Mononuclear cell (primary cell): ENCODE measurements around the gene SLAMF1. TPM values are rescaled to one million over a fixed set of nuclear protein-coding genes. Genes with fewer than 3 reads are reported as not detected.

Source experiments
- H3K27me3 ChIP-seq: 2 replicates; pipeline ENCODE4 v1.6.0; 2011; ENCODE audit warnings: low read length, control low read depth; ENCODE audit not compliant: insufficient read depth
- H3K4me1 ChIP-seq: 2 replicates; pipeline ENCODE4 v1.5.1; 2011; ENCODE audit warnings: mild to moderate bottlenecking, low read length, control low read depth; ENCODE audit not compliant: insufficient read depth
- H3K4me3 ChIP-seq: 2 replicates; pipeline ENCODE4 v1.5.1; 2011; ENCODE audit warnings: mild to moderate bottlenecking, low read length, moderate library complexity
- H3K9me3 ChIP-seq: 2 replicates; pipeline ENCODE4 v1.5.1; 2011; ENCODE audit warnings: low read depth, mild to moderate bottlenecking, control low read depth, low read length
- total RNA-seq: library from RNA; depleted of rRNA; stranded (reverse); fragments of >200 nt; gene quantifications from one replicate; pipeline ENCODE4 v1.2.3, GENCODE V29; 2012

SLAMF1 gene
- total RNA-seq, 1 donor, result 30.0 TPM

DNA sequence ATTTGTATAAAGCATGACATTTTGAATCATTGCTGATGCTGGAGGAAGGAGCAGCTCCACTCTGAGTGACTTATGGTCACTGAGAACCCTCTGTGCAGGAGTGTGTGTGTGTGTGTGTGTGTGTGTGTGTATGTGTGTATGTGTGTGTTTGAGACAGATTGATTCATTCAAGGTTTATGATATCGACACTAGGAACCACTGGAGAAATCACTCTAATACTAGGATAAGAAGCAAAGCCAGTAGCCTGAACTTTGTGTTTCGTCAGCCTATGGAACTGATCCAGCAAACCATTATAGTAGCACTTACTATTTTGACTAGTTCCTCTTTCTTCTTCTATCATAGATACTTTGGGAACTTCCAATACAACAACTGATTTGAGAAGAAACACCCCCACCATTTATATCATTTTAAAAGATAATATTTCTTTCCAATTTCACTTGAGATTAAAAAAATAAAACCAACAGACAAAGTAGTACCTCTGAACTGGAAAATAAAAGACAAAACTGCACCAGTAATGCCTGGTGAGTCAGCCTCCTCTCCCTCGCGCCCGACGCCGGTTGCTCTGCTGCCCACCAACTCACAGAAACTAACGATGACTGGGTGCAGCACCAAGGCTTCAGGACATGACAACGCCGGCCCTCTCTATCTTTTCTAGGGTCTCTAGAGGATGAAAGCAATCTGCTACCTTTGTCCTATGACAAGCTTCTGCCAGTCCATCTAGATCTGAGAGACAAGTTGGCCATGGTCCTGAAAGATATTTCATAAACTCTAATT, 20.9 kb downstream of the SLAMF1 start:
- Histone ChIP-seq H3K4me1 (peaks cover 91% of the 10 kb centered on the region), H3K9me3 (no peaks in the 10 kb centered on the region), H3K4me3 (no peak overlapping the region), H3K27me3 (no peaks in the 10 kb centered on the region)

DNA sequence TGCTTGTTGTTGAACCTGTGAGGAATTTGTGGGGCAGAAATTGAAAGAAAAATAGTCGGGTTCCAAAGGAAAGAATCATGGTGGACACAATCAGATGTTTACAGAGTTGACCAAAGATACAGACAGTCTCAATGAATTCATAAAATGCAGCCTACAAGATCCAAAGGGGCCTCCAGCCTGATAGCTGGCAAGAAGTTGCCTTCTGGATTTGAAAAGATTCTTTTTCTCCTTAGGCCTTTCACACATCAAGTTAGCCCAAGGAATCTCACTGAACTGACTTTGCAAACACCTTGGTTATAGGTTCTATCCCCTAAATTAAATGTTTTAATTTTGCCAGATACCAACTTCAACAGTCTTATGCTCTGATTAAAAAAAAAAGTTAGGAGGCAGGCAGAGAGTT, 21.5 kb downstream of the SLAMF1 start:
- H3K27me3 ChIP-seq, result no peaks in the 10 kb centered on the region
- H3K4me1 ChIP-seq, result peaks cover 85% of the 10 kb centered on the region

DNA sequence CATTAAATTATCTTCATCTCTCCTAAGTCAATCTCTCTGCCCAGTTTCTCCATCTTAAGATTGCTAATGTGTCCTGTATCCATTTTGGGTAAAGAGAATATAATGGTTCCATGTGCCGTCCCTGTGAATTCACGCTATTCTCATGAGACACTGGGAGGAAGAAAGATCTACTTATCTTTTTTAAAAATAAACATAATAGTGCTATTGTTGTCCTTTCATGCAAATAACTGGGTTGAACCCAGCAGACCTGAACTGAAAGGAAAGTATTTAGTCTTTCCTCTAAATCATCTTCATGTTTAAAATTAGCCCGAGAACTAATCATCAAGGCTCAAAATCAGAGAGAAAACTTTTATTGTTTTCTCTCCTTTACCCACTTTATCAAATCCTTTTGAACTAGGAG, 22.4 kb downstream of the SLAMF1 start:
- Histone ChIP-seq H3K4me1 (peaks cover 77% of the 10 kb centered on the region), H3K4me3 (no peak overlapping the region), H3K27me3 (no peaks in the 10 kb centered on the region), H3K9me3 (no peaks in the 10 kb centered on the region)

More for the DNA sequence above, 21.5 kb downstream of the SLAMF1 start:
- Histone ChIP-seq H3K9me3 (no peaks in the 10 kb centered on the region), H3K4me3 (no peak overlapping the region)

DNA sequence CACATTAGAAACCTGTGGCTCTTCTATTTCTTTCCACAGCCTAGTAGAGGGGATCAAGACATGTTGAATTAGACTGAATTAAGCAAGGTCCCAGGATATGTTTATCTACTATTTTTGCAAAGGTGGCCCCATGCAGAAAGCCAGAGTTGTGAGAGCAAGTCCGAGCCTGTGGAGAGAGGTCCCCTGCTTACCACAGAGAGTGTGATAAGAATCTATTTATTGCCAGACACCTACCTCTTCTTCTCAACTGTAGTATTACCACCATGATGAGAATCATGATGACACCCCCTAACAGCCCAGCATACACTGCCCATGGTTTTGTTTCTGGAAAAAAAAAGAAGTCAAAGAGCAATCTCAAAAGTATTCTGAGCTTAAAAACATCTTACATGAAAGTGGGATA, 23.0 kb downstream of the SLAMF1 start:
- Histone ChIP-seq H3K27me3 (no peaks in the 10 kb centered on the region), H3K9me3 (no peaks in the 10 kb centered on the region), H3K4me3 (no peak overlapping the region), H3K4me1 (peaks cover 71% of the 10 kb centered on the region)

DNA sequence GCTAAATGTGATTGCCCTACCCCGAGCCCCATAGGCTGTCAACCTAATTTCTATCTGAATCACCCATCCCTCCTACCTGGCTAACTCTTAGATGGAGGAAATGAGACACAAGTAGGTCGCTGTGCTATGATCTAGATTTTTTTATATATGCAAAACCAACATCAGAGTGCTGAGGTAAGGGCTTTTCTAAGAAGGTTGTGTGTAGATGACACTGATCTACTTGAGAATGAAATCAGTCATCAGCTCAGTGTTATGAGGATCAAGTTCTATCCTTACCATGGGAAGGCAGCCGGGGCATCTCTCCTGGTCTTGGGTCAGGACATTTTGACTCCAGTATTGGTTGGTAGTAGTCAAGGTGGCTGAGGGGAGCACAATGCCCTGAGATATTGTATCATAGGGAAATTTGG, 23.6 kb downstream of the SLAMF1 start:
- no peak overlapping the region for H3K4me3 ChIP-seq
- no peaks in the 10 kb centered on the region for H3K27me3 ChIP-seq
- H3K4me1 ChIP-seq, result peaks cover 65% of the 10 kb centered on the region
- no peaks in the 10 kb centered on the region for H3K9me3 ChIP-seq

DNA sequence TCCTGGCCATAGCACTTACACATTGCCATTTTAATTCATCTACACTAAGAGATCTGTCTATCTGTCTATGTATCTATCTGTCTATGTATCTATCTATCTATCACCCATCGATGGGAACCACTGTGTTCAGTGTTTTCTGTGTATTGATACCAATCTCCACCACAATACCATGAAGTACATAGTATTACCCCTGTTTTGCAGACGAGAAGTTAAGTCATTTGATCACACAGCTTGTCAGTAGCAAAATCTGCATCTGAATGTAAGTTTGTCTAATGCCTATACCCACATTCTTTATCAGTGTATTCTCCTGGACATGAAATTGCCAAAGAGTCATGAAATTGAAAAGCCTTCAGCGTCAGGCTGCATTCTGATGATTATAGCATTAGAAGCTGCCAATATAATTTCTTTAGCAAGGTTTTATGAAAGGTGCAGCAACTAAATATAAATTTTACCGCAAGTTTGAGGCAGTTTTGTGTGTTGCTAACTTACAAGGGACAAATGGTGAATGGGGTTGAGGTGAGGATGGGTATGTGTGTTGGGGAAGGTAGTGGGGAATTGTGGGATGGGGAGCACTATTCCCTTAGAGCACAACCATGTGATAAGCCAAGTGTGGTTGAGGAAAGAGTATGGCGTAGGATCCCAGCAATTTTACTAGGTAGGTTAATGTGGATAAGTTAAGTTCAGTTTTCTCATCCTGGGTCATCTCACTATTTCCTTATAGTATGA, 24.2 kb downstream of the SLAMF1 start:
- Histone ChIP-seq H3K4me3 (no peak overlapping the region), H3K27me3 (no peaks in the 10 kb centered on the region), H3K4me1 (peaks cover 61% of the 10 kb centered on the region), H3K9me3 (no peaks in the 10 kb centered on the region)

DNA sequence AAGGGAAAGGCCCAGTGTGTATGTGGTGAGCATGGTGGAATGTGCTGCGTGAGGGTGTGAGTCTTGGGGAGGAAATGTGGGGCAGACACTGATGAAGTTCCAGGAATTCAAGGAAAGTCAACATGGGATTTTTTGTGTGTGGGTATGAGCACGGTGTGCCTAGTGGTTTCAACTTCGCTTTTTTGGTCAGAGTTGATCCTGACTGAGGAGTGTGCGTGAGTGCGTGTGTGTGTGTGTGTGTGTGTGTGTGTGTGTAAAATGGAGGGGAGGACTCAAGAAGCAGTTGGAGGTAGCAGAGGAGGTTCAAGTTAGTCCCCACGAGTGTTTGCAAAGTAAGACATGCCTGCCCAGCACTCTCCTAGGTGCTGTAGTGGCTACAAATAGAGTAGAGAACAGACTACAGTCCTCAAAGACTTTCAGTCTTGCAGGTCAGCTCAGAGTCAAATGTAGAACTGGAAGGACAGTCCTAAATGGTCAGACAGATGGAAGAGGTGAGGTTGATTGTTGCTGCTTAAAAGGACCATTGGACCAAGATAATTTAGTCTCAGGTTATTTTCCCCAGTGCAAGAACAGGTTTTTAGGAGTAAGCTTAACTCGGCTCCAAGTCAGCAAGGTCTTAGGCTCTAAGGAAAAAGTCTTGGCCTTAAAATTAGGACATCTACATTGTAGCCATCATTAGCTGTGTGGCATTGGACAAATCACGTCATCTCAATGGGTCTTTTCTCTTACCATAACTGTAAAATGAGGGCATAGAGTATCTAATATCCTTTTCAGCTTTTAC, 25.0 kb downstream of the SLAMF1 start:
- Histone ChIP-seq H3K4me3 (no peak overlapping the region), H3K27me3 (no peaks in the 10 kb centered on the region), H3K9me3 (no peaks in the 10 kb centered on the region), H3K4me1 (peaks cover 56% of the 10 kb centered on the region)

DNA sequence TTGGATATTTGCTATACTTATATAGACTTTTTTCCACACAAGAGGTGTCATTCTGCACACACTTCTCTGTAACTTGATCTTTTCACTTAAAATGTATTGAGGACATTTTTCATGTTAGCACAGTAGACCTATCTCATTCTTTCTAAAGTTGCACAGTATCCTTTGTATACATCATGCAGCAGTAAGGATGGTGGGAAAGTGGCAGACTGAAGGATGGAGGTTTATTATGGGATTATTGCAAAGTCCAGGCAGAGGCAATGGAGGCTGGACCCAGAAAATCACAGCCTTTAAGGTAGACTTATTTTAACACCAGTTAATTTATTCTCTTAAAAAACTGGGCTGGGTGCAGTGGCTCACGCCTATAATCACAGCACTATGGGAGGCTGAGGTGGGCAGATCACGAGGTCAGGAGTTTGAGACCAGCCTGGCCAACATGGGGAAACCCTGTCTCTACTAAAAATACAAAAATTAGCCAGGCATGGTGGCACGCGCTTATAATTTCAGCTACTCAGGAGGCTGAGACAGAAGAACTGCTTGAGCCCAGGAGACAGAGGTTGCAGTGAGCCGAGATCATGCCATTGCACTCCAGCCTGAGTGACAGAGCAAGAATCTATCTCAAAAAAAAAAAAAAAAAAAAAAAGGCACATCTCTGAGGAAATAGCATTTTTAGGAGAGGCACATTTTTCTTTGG, 25.8 kb downstream of the SLAMF1 start:
- Histone ChIP-seq H3K4me1 (peaks cover 48% of the 10 kb centered on the region), H3K27me3 (no peaks in the 10 kb centered on the region), H3K4me3 (no peak overlapping the region), H3K9me3 (no peaks in the 10 kb centered on the region)

DNA sequence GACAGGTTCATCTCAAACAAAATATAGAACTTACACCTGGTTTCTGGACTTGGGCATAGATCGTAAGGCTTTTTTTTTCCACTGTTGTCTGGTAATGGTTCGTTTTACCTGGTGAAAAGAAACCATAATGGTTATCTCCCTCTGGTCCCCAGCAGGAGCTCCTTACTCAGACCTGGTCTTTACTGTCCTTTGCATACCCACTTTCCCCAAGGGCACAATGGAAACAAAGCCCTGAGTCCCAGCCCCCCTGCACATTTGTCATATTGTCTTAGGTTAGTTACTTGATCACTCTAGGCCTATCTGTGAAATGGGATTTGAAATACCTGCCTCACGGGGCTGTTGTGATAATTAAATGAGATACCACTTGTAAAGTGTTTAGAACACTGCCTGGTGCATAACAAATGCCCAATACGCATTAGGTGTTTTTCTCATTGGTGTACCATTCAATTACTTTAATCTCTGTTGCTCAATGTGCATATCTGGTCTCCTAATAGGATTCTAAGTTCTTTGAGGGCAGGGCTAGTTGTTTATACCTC, 27.0 kb downstream of the SLAMF1 start:
- Histone ChIP-seq H3K27me3 (no peaks in the 10 kb centered on the region), H3K4me1 (peaks cover 37% of the 10 kb centered on the region), H3K4me3 (no peak overlapping the region), H3K9me3 (no peaks in the 10 kb centered on the region)

DNA sequence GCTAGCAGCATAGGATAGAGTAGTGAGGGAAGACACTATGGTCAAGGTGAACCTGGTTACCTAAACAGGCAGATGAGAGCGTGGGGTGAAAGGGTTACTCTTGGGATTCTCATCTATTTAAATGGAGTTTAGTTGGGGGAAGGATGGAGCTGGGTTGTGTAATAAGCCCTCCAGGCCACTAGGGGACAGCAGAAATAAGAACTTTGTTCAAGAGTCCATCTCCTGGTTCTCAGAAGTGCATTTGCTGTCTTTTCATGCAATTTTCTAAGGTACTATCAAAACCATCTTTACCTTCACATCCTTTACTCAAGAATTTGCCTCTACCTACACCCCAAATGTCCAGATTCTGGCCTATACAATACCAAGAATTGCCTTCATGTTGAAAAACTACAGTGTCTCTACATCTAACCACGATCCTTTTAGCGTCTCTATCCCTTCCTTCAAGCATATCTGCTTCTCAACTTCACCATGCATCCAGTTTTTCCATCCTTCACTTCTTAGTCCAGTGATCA, 28.0 kb downstream of the SLAMF1 start:
- no peak overlapping the region for H3K4me3 ChIP-seq
- H3K4me1 ChIP-seq, result peaks cover 31% of the 10 kb centered on the region
- H3K27me3 ChIP-seq, result no peaks in the 10 kb centered on the region

DNA sequence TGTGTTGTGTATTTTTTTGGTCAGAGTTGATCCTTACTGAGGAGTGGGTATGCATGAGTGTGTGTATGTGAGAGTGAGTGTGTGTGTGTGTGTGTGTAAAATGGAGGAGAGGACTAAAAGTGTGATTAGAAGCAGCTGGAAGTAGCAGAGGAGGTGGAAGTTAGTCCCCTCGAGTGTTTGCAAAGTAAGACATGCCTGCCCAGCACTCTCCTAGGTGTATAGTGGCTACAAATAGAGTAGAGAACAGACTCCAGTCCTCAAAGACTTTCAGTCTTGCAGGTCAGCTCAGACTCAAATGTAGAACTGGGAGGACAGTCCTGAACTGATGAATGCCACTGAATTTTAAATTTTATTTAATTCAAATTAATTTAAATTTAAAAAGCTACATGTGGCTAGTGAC, 28.5 kb downstream of the SLAMF1 start:
- peaks cover 26% of the 10 kb centered on the region for H3K4me1 ChIP-seq

More for the DNA sequence above, 28.0 kb downstream of the SLAMF1 start:
- H3K9me3 ChIP-seq, result no peaks in the 10 kb centered on the region

DNA sequence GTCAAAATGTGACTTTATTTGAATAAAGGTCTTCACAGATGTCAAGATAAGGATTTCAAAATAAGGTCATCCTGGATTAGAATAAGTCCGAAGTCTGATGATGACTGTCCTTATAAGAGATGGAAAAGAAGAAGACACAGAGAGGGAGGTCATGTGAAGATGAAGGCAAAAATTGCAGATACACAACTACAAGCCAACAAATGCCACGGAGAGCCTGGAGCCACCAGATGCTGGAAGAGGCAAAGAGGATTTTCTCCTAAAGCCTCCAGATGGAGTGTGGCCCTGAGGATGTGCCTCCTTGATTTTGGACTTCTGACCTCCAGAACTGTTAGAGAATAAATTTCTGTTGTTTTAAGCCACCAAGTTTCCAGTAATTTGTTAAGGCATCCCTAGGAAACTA, 31.2 kb downstream of the SLAMF1 start:
- Histone ChIP-seq H3K4me3 (no peak overlapping the region), H3K27me3 (no peaks in the 10 kb centered on the region), H3K4me1 (peaks cover 5% of the 10 kb centered on the region), H3K9me3 (no peaks in the 10 kb centered on the region)

More for the DNA sequence above, 28.5 kb downstream of the SLAMF1 start:
- no peaks in the 10 kb centered on the region for H3K9me3 ChIP-seq
- H3K27me3 ChIP-seq, result no peaks in the 10 kb centered on the region
- H3K4me3 ChIP-seq, result no peak overlapping the region

DNA sequence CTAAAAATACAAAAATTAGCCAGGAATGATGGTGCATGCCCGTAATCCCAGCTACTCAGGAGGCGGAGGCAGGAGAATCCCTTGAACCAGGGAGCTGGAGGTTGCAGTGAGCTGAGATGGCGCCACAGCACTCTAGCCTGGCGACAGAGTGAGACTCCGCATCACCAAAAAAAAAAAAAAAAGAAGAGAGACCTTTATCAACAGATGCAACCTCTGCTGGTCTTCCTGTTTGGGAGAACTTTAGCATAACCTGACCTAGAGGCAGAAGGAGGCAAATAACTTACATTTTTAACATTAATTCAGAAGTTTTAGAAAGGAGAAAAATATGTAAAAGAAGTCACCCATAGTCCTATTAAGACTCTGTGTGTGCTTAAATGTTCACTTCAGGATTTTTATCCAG, 32.4 kb downstream of the SLAMF1 start:
- Histone ChIP-seq H3K4me3 (no peak overlapping the region), H3K9me3 (no peaks in the 10 kb centered on the region), H3K4me1 (peaks cover 5% of the 10 kb centered on the region), H3K27me3 (no peaks in the 10 kb centered on the region)

DNA sequence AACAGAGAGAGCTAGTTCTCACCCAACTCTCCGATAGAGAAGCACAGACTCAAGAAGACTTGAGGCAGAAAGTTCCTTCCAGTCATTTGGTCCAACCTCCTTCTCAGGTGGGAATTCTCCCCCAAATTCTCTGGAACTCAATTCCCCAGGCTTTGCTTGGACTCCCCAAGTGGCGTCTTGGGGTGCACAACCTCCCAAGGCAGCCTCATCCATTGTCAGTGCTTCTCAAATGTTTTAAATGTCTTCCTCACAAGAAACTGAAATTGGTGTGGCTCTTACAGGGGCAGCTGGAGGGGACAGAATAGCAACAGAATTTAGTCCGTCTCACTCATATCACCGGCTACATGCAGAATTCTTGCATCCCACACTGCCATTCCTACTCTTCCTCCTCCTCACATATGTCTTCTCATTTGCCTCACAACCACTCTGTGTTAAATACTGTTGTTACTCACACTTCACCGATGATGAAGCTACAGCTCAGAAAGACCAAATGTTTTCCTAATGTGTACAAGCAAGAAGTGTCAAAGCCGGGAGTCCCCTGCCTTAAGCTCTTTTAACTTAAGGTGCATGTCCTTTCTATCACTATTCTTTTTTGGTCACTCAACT, 34.1 kb downstream of the SLAMF1 start:
- Histone ChIP-seq H3K4me1 (peaks cover 9% of the 10 kb centered on the region), H3K9me3 (no peaks in the 10 kb centered on the region), H3K4me3 (no peak overlapping the region), H3K27me3 (no peaks in the 10 kb centered on the region)
